ENCODE data around the gene ADCK2.

- TF ChIP-seq, protein P1, sequence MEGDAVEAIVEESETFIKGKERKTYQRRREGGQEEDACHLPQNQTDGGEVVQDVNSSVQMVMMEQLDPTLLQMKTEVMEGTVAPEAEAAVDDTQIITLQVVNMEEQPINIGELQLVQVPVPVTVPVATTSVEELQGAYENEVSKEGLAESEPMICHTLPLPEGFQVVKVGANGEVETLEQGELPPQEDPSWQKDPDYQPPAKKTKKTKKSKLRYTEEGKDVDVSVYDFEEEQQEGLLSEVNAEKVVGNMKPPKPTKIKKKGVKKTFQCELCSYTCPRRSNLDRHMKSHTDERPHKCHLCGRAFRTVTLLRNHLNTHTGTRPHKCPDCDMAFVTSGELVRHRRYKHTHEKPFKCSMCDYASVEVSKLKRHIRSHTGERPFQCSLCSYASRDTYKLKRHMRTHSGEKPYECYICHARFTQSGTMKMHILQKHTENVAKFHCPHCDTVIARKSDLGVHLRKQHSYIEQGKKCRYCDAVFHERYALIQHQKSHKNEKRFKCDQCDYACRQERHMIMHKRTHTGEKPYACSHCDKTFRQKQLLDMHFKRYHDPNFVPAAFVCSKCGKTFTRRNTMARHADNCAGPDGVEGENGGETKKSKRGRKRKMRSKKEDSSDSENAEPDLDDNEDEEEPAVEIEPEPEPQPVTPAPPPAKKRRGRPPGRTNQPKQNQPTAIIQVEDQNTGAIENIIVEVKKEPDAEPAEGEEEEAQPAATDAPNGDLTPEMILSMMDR (IDR thresholded peaks at IDR 0.05 in 4 of 5, conservative IDR thresholded peaks at IDR 0.05 in 1 of 5) = no peak
- no peak for TF ChIP-seq POLR2A (IDR thresholded peaks at IDR 0.05)
Measured at GRCh38 chr7:140696024-140696679, 23.4 kb downstream of the ADCK2 start.
